NOMO-1 treated with DMSO at 0.1 percent for 48 hours (cell line): ENCODE data around the gene SPATA32.
"Not testable (repeated sequence)": the region's sequence is repeated elsewhere in the genome, so short reads cannot be mapped to it uniquely, and the experiment has no call there.

Experiments used
- DNase-seq: peaks from one replicate; lab custom pipeline; 2025; ENCODE audit not compliant: unreplicated experiment; lab: John Stamatoyannopoulos, UW

The SPATA32 gene

GRCh38 chr17:45271603-45272002 is 9.7 kb upstream of the SPATA32 start:
- DNase-seq: no peak

GRCh38 chr17:45270828-45271418 is 9.0 kb upstream of the SPATA32 start:
- DNase-seq: peak; percentile 7

GRCh38 chr17:45269912-45270311 is 8.0 kb upstream of the SPATA32 start:
- DNase-seq: no peak

- no peak for DNase-seq
Observed at GRCh38 chr17:45267436-45268055, 5.7 kb upstream of the SPATA32 start.

- no peak for DNase-seq
Observed at GRCh38 chr17:45266372-45266926, 4.6 kb upstream of the SPATA32 start.

GRCh38 chr17:45265821-45266220 is 3.9 kb upstream of the SPATA32 start:
- peak; percentile 25 for DNase-seq

- no peak for DNase-seq
Observed at GRCh38 chr17:45264988-45265387, 3.1 kb upstream of the SPATA32 start.

GRCh38 chr17:45264430-45264829 is 2.5 kb upstream of the SPATA32 start:
- DNase-seq: no peak

- no peak for DNase-seq
Observed at GRCh38 chr17:45263477-45263860, 1.6 kb upstream of the SPATA32 start.

GRCh38 chr17:45262516-45263476 is 902 bp upstream of the SPATA32 start:
- DNase-seq: no peak

GRCh38 chr17:45260204-45260783 is 1.6 kb downstream of the SPATA32 start:
- no peak for DNase-seq

- DNase-seq: peak; percentile 18
Observed at GRCh38 chr17:45258981-45259380, 2.9 kb downstream of the SPATA32 start.

GRCh38 chr17:45257115-45257514 is 4.8 kb downstream of the SPATA32 start:
- DNase-seq: no peak

- no peak for DNase-seq
Observed at GRCh38 chr17:45256114-45256966, 5.6 kb downstream of the SPATA32 start.

GRCh38 chr17:45255358-45255757 is 6.5 kb downstream of the SPATA32 start:
- no peak for DNase-seq

- no peak for DNase-seq
Observed at GRCh38 chr17:45253879-45254278, 8.0 kb downstream of the SPATA32 start.

GRCh38 chr17:45253237-45253636 is 8.7 kb downstream of the SPATA32 start:
- not testable (repeated sequence) for DNase-seq

- DNase-seq: no peak
Observed at GRCh38 chr17:45251931-45252330, 10.0 kb downstream of the SPATA32 start.

GRCh38 chr17:45248132-45248957 is 13.5 kb downstream of the SPATA32 start:
- peak; percentile 52 for DNase-seq
